Transverse colon (tissue), 3 donors: Measurements from ENCODE around the gene DZIP1L.

Experiments
- EP300 ChIP-seq: sonication (generic); formaldehyde crosslinking; IDR thresholded peaks from one replicate; pipeline ENCODE4 v1.6.1; 2017; ENCODE audit warnings: antibody characterized with exemption, low read depth
- POLR2A ChIP-seq: fragments of 450-650 bp; IDR thresholded peaks from one replicate; pipeline ENCODE4 v1.6.1; 2016; ENCODE audit warnings: antibody characterized with exemption, mild to moderate bottlenecking, moderate library complexity
- TF ChIP-seq, protein P1 (sequence below), 5 experiments: fragments of 200-600 bp in 3 of 5; fragments of 450-650 bp in 2 of 5; sonication (generic) in 3 of 5; IDR thresholded peaks; 1 replicate in 2 of 5; 2 replicates in 3 of 5; pipeline ENCODE4 v1.5.1; 2016 to 2017; ENCODE audit warnings: antibody characterized with exemption in 5 of 5, inconsistent platforms in 3 of 5, mild to moderate bottlenecking in 2 of 5, moderate library complexity in 1 of 5

GRCh38 chr3:138135146-138135832 lies 19.9 kb upstream of the DZIP1L start:
- TF ChIP-seq, protein P1, sequence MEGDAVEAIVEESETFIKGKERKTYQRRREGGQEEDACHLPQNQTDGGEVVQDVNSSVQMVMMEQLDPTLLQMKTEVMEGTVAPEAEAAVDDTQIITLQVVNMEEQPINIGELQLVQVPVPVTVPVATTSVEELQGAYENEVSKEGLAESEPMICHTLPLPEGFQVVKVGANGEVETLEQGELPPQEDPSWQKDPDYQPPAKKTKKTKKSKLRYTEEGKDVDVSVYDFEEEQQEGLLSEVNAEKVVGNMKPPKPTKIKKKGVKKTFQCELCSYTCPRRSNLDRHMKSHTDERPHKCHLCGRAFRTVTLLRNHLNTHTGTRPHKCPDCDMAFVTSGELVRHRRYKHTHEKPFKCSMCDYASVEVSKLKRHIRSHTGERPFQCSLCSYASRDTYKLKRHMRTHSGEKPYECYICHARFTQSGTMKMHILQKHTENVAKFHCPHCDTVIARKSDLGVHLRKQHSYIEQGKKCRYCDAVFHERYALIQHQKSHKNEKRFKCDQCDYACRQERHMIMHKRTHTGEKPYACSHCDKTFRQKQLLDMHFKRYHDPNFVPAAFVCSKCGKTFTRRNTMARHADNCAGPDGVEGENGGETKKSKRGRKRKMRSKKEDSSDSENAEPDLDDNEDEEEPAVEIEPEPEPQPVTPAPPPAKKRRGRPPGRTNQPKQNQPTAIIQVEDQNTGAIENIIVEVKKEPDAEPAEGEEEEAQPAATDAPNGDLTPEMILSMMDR (IDR thresholded peaks at IDR 0.05): no peak
- TF ChIP-seq POLR2A (no peak), EP300 (no peak)
